GM20000 (cell line): ENCODE measurements around the gene FRMD4B.

Source experiments
- DNase-seq: peaks from one replicate; pipeline ENCODE4 v3.0.0; 2012; ENCODE audit warnings: low spot score
- TF ChIP-seq, protein P1 (sequence below): IDR thresholded peaks from 2 replicates; pipeline ENCODE4 v1.5.1; 2012; ENCODE audit warnings: mild to moderate bottlenecking, control low read depth; ENCODE audit errors: extremely low read depth, missing control alignments

Gene FRMD4B

GRCh38 chr3:69313251-69313650, 72.6 kb downstream of the FRMD4B start:
- no peak for DNase-seq
- TF ChIP-seq, protein P1, sequence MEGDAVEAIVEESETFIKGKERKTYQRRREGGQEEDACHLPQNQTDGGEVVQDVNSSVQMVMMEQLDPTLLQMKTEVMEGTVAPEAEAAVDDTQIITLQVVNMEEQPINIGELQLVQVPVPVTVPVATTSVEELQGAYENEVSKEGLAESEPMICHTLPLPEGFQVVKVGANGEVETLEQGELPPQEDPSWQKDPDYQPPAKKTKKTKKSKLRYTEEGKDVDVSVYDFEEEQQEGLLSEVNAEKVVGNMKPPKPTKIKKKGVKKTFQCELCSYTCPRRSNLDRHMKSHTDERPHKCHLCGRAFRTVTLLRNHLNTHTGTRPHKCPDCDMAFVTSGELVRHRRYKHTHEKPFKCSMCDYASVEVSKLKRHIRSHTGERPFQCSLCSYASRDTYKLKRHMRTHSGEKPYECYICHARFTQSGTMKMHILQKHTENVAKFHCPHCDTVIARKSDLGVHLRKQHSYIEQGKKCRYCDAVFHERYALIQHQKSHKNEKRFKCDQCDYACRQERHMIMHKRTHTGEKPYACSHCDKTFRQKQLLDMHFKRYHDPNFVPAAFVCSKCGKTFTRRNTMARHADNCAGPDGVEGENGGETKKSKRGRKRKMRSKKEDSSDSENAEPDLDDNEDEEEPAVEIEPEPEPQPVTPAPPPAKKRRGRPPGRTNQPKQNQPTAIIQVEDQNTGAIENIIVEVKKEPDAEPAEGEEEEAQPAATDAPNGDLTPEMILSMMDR = no peak

DNA sequence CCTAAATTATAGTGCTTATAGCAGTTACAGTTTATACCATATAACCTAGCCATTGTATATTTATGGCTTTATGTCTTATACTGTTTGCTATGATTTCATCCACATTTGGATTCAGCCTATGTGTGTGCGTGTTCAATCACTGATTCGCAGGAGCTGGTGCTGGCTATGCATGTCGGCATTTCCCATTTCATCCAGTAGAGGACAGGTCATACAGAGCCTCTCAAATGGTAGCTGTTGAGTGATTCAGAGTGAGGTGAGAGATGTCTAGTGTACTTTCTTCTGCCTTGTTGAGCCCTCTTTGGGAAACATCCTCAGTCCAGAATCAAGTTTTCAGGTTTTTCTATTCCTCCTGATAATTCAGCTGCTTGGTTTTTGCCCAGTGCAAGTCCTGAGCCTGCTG, 76.1 kb downstream of the FRMD4B start:
- TF ChIP-seq, protein P1 = peak; percentile 30
- DNase-seq = no peak

GRCh38 chr3:69306239-69307185, 79.4 kb downstream of the FRMD4B start:
- TF ChIP-seq, protein P1 = peak; percentile 79

DNA sequence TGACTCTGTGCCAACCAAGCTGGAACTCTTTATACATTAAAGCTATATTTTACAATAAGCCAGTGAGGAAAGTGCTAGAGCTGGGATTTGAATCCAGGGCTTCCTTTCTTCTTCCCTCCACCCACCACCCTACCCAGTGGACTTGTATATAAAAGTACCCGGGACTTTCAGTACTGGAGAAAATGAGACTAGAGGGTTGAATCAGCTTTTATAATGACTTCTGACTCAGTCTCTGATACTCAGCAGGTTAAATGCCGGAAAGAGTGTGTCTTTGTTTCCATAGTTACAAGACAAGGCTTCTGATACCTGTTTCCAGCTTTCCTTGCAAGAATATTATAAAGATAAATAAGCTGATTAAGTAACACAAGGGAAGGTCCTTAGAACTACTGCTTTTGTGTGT, 80.9 kb downstream of the FRMD4B start:
- no peak for DNase-seq
- TF ChIP-seq, protein P1 = no peak

More at GRCh38 chr3:69306239-69307185, 79.4 kb downstream of the FRMD4B start:
- DNase-seq = peak; percentile 63

DNA sequence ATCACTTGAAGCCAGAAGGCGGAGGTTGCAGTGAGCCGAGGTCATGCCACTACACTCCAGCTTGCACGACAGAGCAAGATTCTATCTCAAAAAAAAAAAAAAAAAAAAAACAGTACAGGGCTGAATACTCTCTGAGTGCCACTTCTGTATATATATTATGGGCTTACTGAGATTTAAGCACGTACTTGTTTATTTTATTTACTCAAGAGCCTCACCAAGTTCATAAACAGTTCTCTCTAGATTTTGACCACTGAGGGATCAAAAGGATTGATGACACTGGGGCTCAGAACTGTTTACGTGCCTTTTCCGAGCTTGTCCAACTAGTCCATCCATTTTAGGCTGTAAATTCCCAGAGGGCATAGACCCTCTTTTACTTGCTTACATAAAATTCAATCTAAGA, 81.5 kb downstream of the FRMD4B start:
- DNase-seq = no peak
- TF ChIP-seq, protein P1 = no peak

GRCh38 chr3:69300296-69300695, 85.6 kb downstream of the FRMD4B start:
- DNase-seq = no peak
- TF ChIP-seq, protein P1 = no peak

DNA sequence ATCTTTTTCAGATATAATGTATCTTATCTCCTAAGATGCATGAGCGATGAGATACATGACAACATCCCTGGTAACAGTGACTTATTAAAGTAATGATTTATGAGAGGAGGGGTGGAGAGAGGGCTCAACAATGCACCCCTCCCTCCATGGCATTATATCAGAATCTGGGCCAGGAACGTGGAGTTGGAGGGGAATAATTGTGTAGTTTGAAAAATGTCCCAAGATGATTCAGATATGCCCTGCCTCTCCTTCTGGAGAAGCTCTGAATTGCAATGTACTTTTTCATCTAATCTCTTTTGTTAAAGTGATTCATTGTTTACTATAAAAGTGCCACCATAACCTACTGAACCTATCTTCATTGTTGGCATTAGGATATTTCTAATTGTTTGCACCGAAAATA, 86.5 kb downstream of the FRMD4B start:
- DNase-seq = no peak
- TF ChIP-seq, protein P1 = no peak
